Measurements from ENCODE around the gene CALN1. TPM values are rescaled to one million over a fixed set of nuclear protein-coding genes. Genes with fewer than 3 reads are reported as not detected.

The CALN1 gene
- total and polyA plus RNA-seq, 9 donors: under 0.01 to 0.18 (median 0.13) TPM; not detected in 2

DNA sequence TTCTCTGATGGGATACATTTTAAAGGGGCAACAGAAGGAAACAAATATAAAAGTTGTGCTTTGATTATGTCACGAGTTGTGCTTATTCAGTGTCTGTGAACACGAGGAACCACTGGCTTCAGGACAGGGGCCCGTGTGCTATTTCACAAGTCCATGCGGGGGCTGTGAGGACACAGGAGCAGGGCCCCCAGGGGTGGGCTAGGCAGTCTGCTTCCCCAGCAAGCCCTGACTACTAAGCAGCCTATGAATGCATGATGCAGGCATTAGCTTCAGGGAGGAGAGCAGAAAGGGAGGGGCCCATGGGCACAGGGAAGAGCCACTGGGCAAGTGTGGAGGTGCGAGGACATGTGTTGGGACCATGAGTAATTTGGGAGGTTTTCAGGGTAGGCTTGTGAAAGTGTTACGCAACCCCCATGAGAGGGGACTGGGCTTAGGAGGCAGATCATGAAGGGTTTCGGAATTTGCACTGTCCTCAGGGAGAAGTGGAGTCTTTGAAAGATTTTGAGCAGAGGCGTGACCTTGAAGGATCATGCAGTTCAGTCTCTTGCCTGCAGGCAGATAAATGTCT lies 424.9 kb downstream of the CALN1 start:
- DNase-seq: no peak
- Histone ChIP-seq H3K4me1 (ENCODE audit: insufficient read depth) (no peaks in the 10 kb centered on the region), H3K36me3 (no peaks in the 10 kb centered on the region), H3K9me3 (no peaks in the 10 kb centered on the region), H3K27me3 (no peaks in the 10 kb centered on the region), H3K4me3 (no peak overlapping the region), H3K27ac (no peak overlapping the region)
- intact Hi-C loops (cut with DNase I): no loop called here
- WGBS, 3 donors: 73 to 84% (median 81%) methylated on average over 8 of the region's 8 CpGs
- TF ChIP-seq EP300 (IDR thresholded peaks at IDR 0.05) (no peak), POLR2A (IDR thresholded peaks at IDR 0.05) (no peak)
- TF ChIP-seq, protein P1, sequence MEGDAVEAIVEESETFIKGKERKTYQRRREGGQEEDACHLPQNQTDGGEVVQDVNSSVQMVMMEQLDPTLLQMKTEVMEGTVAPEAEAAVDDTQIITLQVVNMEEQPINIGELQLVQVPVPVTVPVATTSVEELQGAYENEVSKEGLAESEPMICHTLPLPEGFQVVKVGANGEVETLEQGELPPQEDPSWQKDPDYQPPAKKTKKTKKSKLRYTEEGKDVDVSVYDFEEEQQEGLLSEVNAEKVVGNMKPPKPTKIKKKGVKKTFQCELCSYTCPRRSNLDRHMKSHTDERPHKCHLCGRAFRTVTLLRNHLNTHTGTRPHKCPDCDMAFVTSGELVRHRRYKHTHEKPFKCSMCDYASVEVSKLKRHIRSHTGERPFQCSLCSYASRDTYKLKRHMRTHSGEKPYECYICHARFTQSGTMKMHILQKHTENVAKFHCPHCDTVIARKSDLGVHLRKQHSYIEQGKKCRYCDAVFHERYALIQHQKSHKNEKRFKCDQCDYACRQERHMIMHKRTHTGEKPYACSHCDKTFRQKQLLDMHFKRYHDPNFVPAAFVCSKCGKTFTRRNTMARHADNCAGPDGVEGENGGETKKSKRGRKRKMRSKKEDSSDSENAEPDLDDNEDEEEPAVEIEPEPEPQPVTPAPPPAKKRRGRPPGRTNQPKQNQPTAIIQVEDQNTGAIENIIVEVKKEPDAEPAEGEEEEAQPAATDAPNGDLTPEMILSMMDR (IDR thresholded peaks at IDR 0.05): no peak

DNA sequence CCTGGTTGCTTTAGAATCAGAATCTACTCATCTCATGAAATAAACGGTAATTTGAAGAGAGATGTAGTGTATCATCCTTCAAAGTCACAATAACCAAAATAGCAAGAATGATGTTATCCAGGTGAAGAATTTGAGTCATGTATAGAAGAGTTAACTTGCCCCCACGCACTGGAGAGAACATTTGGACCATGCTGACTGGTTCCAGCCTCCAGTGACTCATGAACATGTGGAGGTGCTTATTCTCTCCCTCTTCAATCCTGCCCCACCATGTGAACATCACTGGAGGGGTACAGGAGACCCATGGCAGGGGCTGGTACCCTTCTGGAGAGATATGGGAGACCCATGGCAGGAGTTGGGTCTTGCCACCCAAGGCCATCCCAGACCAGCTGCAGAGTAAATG lies 427.8 kb downstream of the CALN1 start:
- DNase-seq: no peak
- H3K36me3 ChIP-seq: no peaks in the 10 kb centered on the region
- intact Hi-C loops (cut with DNase I): no loop called here
- H3K27me3 ChIP-seq: no peaks in the 10 kb centered on the region
- WGBS, 3 donors: 73 to 86% (median 80%) methylated on average over 2 of the region's 2 CpGs
- no peak overlapping the region for H3K27ac ChIP-seq
- no peak overlapping the region for H3K4me3 ChIP-seq
- no peaks in the 10 kb centered on the region for H3K9me3 ChIP-seq
- TF ChIP-seq POLR2A (IDR thresholded peaks at IDR 0.05) (no peak), EP300 (IDR thresholded peaks at IDR 0.05) (no peak)
- TF ChIP-seq, protein P1 (IDR thresholded peaks at IDR 0.05): no peak
- H3K4me1 ChIP-seq (ENCODE audit: insufficient read depth): no peaks in the 10 kb centered on the region

DNA sequence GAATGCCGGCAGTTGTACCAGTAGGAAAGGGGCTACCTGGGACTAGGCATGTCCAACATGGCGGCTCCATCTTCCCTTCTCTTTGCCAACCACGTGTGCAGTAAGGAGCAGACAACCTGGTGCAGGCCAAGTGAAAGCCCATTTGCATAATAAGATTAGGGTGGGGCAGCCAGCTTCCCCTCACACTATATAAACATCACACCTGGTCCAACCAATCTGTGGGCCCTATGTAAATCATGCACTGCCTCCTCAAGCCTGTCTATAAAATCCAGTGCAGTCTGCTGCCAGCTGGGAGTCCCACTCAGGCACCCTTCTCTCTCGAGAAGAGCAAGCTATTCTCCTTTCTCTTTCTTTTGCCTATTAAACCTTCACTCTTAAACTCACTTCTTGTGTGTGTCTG lies 429.3 kb downstream of the CALN1 start:
- Histone ChIP-seq H3K27me3 (no peaks in the 10 kb centered on the region), H3K4me1 (ENCODE audit: insufficient read depth) (no peaks in the 10 kb centered on the region), H3K4me3 (no peak overlapping the region), H3K9me3 (no peaks in the 10 kb centered on the region), H3K27ac (no peak overlapping the region), H3K36me3 (no peaks in the 10 kb centered on the region)
- no peak for TF ChIP-seq EP300 (IDR thresholded peaks at IDR 0.05)
- TF ChIP-seq POLR2A (IDR thresholded peaks at IDR 0.05): no peak
- TF ChIP-seq, protein P1 (IDR thresholded peaks at IDR 0.05): no peak
- no peak for DNase-seq
- intact Hi-C loops (cut with DNase I): no loop called here
- WGBS, 3 donors: 60 to 66% (median 64%) methylated on average over 4 of the region's 4 CpGs

DNA sequence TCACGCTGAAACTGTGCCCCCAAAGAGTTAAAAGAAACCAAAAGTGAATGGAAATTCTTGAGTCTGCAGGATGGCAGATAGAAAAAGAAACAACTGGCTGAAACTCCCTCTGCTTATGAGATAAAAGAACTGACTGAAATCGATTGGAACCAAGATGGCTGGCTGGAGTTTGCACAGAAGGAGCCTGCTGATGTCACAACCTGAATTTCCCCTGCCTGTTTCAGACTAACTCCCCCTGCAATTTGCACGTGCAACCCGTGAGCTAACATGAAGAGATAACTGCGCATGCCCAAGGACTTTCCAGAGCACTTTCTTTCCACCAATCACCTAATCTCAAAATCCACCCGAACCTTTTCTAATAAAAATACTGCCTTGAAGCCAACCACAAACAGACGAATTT lies 435.5 kb downstream of the CALN1 start:
- intact Hi-C loops (cut with DNase I): no loop called here
- TF ChIP-seq EP300 (IDR thresholded peaks at IDR 0.05): no peak
- TF ChIP-seq POLR2A (IDR thresholded peaks at IDR 0.05): no peak
- TF ChIP-seq, protein P1 (IDR thresholded peaks at IDR 0.05): no peak
- no peaks in the 10 kb centered on the region for H3K9me3 ChIP-seq
- H3K36me3 ChIP-seq: no peaks in the 10 kb centered on the region
- no peak overlapping the region for H3K4me3 ChIP-seq
- DNase-seq: no peak
- no peaks in the 10 kb centered on the region for H3K4me1 ChIP-seq (ENCODE audit: insufficient read depth)
- H3K27me3 ChIP-seq: no peaks in the 10 kb centered on the region
- no peak overlapping the region for H3K27ac ChIP-seq
- WGBS, 3 donors: 32 to 45% (median 37%) methylated on average over 7 of the region's 7 CpGs

All from ovary (tissue), 9 donors.